Body of pancreas (tissue), 4 donors: ENCODE data around the gene S1PR2.

Experiments
- CTCF ChIP-seq, 7 experiments: fragments of 450-650 bp in 4 of 7; fragments of 200-600 bp in 3 of 7; sonication (generic) in 3 of 7; IDR thresholded peaks; one replicate each; pipeline ENCODE4 v1.5.1; 2016 to 2019; ENCODE audit warnings: antibody characterized with exemption in 7 of 7
- POLR2A ChIP-seq, 3 donors: fragments of 450-650 bp; IDR thresholded peaks; one replicate each; pipeline ENCODE4 v1.6.1; 2016; ENCODE audit warnings: antibody characterized with exemption in 3 of 3, mild to moderate bottlenecking in 2 of 3

- no peak for TF ChIP-seq CTCF (IDR thresholded peaks at IDR 0.05)
- TF ChIP-seq POLR2A (IDR thresholded peaks at IDR 0.05): no peak
Measured at GRCh38 chr19:10278935-10279334, 47.8 kb upstream of the S1PR2 start.
